VCaP (cell line): Measurements from ENCODE around the gene LRP3.
"Not testable (repeated sequence)": the region's sequence is repeated elsewhere in the genome, so short reads cannot be mapped to it uniquely, and the experiment has no call there.

ENCODE experiments used
- H3K27ac ChIP-seq: fragments of 450-650 bp; 2 replicates; pipeline ENCODE4 v1.5.1; 2017
- TF ChIP-seq, protein P1 (sequence below): fragments of 450-650 bp; conservative IDR thresholded peaks from 2 replicates; pipeline ENCODE4 v1.5.1; 2017; ENCODE audit warnings: mild to moderate bottlenecking, moderate library complexity

The LRP3 gene

DNA sequence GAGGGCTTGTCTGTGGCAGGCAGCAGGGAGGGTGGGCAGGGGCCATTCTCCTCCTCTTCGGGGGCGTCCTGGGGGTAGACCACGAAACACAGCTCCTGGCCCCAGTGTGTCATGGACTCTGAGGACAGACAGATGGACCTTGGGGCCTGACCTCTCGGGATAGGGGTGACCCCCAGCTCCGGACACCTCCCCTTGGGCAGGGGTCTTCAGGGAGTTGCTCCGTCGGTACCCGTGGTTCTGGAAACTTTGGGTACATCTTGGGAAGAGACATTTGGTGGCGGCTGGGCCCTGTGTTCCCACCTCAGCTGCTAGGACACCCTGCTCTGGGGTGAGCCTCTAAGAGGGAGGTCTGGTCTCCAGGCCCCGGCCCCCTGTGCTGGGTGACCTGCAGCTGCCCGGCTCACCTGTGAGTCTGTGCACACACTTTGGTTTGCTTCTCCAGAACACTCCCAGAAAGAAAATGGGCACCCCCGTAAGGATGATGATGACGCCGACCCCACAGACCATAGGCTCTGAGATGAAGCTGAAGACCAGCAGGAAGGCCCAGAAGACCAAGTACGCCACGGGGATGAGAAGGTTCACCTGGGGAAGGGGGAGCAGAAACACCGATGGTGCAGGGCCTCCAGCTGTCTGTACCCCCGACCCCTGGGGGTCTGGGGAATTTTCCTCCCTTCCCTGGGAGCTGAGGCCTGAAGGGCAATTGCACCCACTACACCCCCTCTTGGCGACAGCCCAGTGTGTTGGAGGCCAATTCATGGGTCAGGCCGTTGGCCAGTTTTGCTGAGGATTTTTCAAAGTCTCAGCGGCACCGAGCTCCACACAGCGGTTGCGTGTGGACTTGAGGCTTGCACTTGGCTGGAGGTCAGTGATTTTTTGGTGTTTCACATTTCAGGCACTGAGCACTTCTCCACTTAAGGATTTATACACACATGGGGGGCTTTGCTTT, 15.0 kb downstream of the LRP3 start:
- no peak overlapping the region for H3K27ac ChIP-seq
- TF ChIP-seq, protein P1, sequence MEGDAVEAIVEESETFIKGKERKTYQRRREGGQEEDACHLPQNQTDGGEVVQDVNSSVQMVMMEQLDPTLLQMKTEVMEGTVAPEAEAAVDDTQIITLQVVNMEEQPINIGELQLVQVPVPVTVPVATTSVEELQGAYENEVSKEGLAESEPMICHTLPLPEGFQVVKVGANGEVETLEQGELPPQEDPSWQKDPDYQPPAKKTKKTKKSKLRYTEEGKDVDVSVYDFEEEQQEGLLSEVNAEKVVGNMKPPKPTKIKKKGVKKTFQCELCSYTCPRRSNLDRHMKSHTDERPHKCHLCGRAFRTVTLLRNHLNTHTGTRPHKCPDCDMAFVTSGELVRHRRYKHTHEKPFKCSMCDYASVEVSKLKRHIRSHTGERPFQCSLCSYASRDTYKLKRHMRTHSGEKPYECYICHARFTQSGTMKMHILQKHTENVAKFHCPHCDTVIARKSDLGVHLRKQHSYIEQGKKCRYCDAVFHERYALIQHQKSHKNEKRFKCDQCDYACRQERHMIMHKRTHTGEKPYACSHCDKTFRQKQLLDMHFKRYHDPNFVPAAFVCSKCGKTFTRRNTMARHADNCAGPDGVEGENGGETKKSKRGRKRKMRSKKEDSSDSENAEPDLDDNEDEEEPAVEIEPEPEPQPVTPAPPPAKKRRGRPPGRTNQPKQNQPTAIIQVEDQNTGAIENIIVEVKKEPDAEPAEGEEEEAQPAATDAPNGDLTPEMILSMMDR: no peak

DNA sequence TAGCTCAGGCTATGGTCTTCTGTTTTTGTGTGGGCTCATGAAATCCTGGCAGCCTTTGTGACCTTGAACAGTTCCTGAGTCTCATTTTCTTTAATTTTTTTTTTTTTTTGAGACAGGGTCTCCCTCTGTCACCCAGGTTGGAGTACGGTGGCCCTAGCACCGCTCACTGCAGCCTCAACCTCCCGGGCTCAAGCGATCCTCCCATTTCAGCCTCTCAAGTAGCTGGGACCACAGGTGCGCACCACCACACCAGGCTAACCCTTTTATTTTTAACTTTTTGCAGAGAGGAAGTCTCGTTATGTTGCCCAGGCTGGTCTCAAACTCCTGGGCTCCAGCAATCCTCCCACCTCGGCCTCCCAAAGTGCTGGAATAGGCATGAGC, 15.7 kb downstream of the LRP3 start:
- H3K27ac ChIP-seq: not testable (repeated sequence)

DNA sequence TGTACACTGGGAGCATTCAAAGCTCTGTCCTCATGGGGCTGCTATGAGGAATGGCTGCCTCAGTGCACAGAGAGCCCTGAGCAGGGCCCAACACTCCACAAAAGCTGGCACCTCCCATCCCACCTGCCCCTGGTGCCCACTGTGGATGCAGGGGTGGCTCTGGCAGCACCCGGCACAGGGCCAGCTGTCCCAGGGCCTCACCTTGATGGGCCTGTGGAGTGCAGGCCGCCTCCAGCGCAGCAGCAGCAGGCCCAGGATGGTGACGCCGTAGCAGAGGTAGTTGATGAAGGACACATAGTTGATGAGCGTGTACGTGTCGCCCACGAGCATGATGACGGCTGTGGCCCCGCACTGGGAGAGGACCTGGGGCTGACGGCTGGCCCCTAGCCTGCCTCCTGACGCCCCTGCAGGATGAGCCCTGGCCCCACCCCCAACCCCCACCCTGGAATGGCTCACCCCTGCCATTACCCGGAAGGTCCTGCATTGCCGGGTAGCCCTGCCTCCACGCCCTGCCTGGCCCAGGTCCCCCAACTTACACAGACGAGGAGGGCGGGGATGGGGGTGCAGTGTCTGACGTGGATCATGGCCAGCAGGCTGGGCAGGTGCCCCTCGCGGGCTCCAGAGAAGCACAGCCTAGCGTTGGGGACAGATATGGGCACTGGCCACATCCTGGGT, 16.3 kb downstream of the LRP3 start:
- TF ChIP-seq, protein P1: no peak
- no peak overlapping the region for H3K27ac ChIP-seq

DNA sequence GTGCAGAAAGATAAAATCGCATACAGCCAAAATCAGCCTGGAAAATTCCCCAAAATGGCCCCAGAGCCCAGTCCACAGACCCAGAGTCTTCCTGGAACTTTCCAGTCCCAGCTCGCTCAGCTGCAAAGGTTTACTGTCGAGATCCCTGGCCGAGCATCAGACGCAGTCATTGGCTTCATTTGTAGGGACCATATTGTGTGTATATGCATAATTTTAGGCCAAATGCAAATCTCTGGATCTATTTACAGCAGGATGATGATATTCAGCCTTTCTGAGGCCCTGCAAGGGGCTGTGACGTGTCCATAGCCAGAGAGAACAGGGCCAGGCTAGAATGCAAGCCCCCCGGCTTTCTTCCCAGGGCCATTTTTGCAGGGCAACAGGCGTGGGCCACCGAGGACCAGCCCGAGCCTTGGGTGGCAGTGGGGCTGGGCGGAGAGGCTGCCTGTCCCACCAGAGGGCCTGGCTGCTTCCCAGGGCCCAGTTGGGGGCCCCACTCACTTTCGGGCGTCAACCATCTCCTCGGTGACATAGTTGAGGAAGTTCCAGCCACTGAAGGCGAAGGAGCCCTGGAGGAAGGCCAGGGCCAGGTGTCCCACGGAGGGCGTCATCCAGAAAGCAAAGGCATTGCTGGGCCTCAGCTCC, 17.8 kb downstream of the LRP3 start:
- TF ChIP-seq, protein P1: no peak
- H3K27ac ChIP-seq: no peak overlapping the region

GRCh38 chr19:33212436-33213172, 18.5 kb downstream of the LRP3 start:
- H3K27ac ChIP-seq: no peak overlapping the region
- TF ChIP-seq, protein P1: no peak

DNA sequence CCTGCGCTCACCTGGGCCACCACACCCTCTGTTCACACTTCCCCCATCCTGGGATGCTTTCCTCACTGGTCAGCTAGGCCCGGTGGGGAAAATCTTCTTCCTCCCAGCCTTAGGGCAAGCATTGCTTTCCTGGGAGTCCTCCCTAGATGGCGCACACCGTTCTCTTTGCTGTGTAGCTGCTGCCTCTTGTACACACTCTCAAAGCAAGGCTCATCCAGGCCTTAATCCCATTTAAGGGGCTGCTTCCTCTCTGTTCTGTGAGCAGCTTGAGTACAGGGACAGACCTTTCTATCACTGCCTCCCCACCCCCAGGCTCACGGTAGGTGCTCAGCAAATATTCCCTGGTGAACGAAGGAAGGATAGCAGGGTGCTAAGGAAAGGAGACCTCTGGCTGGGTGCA, 20.5 kb downstream of the LRP3 start:
- no peak overlapping the region for H3K27ac ChIP-seq
- TF ChIP-seq, protein P1: peak; percentile 42; the same call in 1 of the 2 replicates

DNA sequence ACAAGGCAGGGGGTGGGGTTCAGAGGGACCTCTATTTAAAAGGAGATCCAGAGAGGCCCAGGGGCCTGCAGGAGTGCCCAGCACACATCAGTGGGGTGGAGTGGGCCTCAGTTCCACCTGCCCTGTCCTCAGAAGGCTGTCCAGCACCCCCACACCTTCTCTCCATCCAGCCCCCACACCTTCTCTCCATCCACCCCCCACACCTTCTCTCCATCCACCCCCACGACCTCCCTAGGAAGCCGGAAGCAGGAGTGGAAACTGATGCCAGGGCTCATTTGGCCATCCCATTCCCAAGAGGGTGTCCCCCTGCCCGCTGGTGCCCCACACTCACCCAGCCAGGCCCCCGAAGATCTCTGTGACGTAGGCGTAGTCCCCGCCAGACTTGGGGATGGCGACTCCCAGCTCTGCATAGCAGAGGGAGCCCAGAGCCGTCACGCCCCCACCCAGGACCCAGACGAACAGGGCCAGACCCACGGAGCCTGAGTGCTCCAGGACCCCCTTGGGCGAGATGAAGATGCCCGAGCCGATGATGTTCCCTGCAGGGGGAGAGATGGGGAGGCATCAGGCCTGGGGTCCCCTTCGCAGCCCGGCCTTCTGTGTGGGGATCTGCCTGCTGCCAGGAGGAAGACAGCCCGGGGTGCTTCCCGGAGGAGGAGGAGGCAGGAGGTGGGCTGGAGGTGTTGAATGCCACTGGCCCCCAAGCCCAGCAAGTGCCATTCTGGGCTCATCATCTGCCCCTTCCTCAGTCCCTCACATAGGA, 21.5 kb downstream of the LRP3 start:
- TF ChIP-seq, protein P1: no peak
- H3K27ac ChIP-seq: no peak overlapping the region
